Jurkat, Clone E6-1 (cell line): Measurements from ENCODE around the gene HSBP1L1.

Experiments
- DNase-seq: peaks from one replicate; pipeline ENCODE4 v3.0.0-alpha.2; 2011; ENCODE audit warnings: low read depth, low spot score
- H3K4me3 ChIP-seq: 2 replicates; pipeline ENCODE4 v1.5.1; 2011; ENCODE audit warnings: mild to moderate bottlenecking, low read length, control low read depth, moderate library complexity

The HSBP1L1 gene

GRCh38 chr18:79954791-79955190, 9.7 kb upstream of the HSBP1L1 start:
- DNase-seq = no peak

GRCh38 chr18:79955302-79956075, 9.0 kb upstream of the HSBP1L1 start:
- H3K4me3 ChIP-seq = no peak overlapping the region
- no peak for DNase-seq

More at GRCh38 chr18:79954791-79955190, 9.7 kb upstream of the HSBP1L1 start:
- no peak overlapping the region for H3K4me3 ChIP-seq

GRCh38 chr18:79956276-79956675, 8.2 kb upstream of the HSBP1L1 start:
- no peak overlapping the region for H3K4me3 ChIP-seq
- no peak for DNase-seq

GRCh38 chr18:79958981-79959380, 5.5 kb upstream of the HSBP1L1 start:
- no peak overlapping the region for H3K4me3 ChIP-seq
- no peak for DNase-seq

- DNase-seq = peak; percentile 84
- H3K4me3 ChIP-seq = peak overlapping the region; percentile 28
Measured at GRCh38 chr18:79960161-79960801, 4.2 kb upstream of the HSBP1L1 start.

- no peak for DNase-seq
- H3K4me3 ChIP-seq = no peak overlapping the region
Measured at GRCh38 chr18:79960921-79961526, 3.4 kb upstream of the HSBP1L1 start.

- DNase-seq = no peak
- H3K4me3 ChIP-seq = no peak overlapping the region
Measured at GRCh38 chr18:79961527-79962291, 2.7 kb upstream of the HSBP1L1 start.

- H3K4me3 ChIP-seq = no peak overlapping the region
- no peak for DNase-seq
Measured at GRCh38 chr18:79962311-79962710, 2.1 kb upstream of the HSBP1L1 start.

- no peak for DNase-seq
- H3K4me3 ChIP-seq = no peak overlapping the region
Measured at GRCh38 chr18:79962835-79963657, 1.4 kb upstream of the HSBP1L1 start.

- H3K4me3 ChIP-seq = peak overlapping the region; percentile 45
- no peak for DNase-seq
Measured at GRCh38 chr18:79963658-79964329, 649 bp upstream of the HSBP1L1 start.

GRCh38 chr18:79965119-79965902, 868 bp downstream of the HSBP1L1 start:
- no peak for DNase-seq
- H3K4me3 ChIP-seq = peak overlapping the region; percentile 45

- H3K4me3 ChIP-seq = no peak overlapping the region
- DNase-seq = no peak
Measured at GRCh38 chr18:79970419-79971133, 6.1 kb downstream of the HSBP1L1 start.

- no peak for DNase-seq
Measured at GRCh38 chr18:79971211-79971952, 6.9 kb downstream of the HSBP1L1 start.

GRCh38 chr18:79971986-79972385, 7.5 kb downstream of the HSBP1L1 start:
- no peak overlapping the region for H3K4me3 ChIP-seq
- no peak for DNase-seq

More at GRCh38 chr18:79971211-79971952, 6.9 kb downstream of the HSBP1L1 start:
- no peak overlapping the region for H3K4me3 ChIP-seq

- no peak overlapping the region for H3K4me3 ChIP-seq
- DNase-seq = no peak
Measured at GRCh38 chr18:79972720-79973119, 8.3 kb downstream of the HSBP1L1 start.

GRCh38 chr18:79973517-79973916, 9.1 kb downstream of the HSBP1L1 start:
- no peak for DNase-seq
- H3K4me3 ChIP-seq = no peak overlapping the region
